Subcutaneous abdominal adipose tissue (tissue), 5 donors: Measurements from ENCODE around the gene AATK.
A peak's percentile ranks its signal among the peaks of the same experiment; 100 is the strongest.

Experiments used
- H3K27ac ChIP-seq: one replicate; pipeline ENCODE4 v1.7.0; 2013; ENCODE audit warnings: low read depth, mild to moderate bottlenecking, inconsistent platforms, low read length, moderate library complexity
- H3K27me3 ChIP-seq, 5 donors: one replicate each; pipeline ENCODE4 v1.7.0; 2013; ENCODE audit warnings: low read length in 5 of 5, inconsistent platforms in 1 of 5; ENCODE audit not compliant: control insufficient read depth in 5 of 5, insufficient read depth in 4 of 5
- H3K36me3 ChIP-seq, 5 donors: one replicate each; pipeline ENCODE4 v1.7.0; 2013; ENCODE audit warnings: low read length in 5 of 5; ENCODE audit not compliant: control insufficient read depth in 5 of 5, insufficient read depth in 5 of 5
- H3K4me1 ChIP-seq, 5 donors: one replicate each; pipeline ENCODE4 v1.7.0; 2013; ENCODE audit warnings: low read length in 5 of 5, mild to moderate bottlenecking in 3 of 5, moderate library complexity in 1 of 5; ENCODE audit not compliant: control insufficient read depth in 5 of 5, insufficient read depth in 5 of 5
- H3K4me3 ChIP-seq, 5 donors: one replicate each; pipeline ENCODE4 v1.7.0; 2013; ENCODE audit warnings: low read length in 5 of 5, low read depth in 1 of 5
- H3K9ac ChIP-seq, 5 donors: one replicate each; pipeline ENCODE4 v1.7.0; 2013; ENCODE audit warnings: low read length in 5 of 5, mild to moderate bottlenecking in 4 of 5, moderate library complexity in 3 of 5
- H3K9me3 ChIP-seq, 5 donors: one replicate each; pipeline ENCODE4 v1.7.0; 2013; ENCODE audit warnings: low read length in 5 of 5; ENCODE audit not compliant: control insufficient read depth in 5 of 5
- donor health status: healthy.
- donor health status: healthy.
- donor health status: healthy.
- donor health status: healthy.
- donor health status: healthy.

Gene AATK

DNA sequence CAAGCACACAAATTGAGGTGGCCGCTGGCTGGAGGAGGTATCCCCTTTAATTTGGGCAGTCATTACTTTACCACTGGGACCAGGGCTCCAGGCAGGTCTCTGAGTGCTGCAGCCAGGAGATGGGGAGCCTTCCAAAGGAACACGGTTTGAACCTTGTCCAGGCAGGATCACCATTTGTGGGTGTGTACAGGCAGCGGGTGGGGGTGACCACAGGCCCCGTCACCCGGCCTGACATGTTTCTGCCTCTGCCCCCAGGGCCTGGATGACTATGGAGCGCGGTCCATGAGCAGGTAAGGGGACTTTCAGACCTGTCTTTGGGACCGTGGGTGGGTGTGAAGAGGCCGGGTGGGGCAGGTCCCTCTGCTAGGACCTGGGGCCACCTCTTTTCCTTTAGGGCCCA, 57.8 kb downstream of the AATK start:
- Histone ChIP-seq H3K27ac (no peak overlapping the region), H3K9ac (no peak overlapping the region), H3K27me3 (no peaks in the 10 kb centered on the region), H3K36me3 (peaks cover 0 to 75% (median 19%) of the 10 kb centered on the region in 5 donors), H3K4me3 (no peak overlapping the region), H3K9me3 (no peaks in the 10 kb centered on the region), H3K4me1 (no peaks in the 10 kb centered on the region)

DNA sequence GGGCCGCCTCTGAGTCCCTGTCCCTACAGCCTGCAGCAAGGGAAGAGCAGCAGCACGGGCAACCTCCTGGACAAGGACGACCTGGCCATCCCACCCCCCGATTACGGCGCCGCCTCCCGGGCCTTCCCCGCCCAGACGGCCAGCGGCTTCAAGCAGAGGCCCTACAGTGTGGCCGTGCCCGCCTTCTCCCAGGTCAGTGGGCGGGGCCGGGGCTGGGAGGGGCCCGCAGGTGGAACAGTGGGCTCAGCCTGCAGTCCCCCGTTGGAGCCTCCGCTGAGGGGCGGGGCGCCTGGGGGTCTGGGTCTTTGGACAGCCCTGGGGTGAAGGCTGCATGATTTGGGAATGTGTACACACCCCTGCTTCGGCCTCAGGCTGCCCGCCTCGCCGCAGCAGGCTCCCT, 59.3 kb downstream of the AATK start:
- H3K9ac ChIP-seq: no peak overlapping the region
- no peak overlapping the region for H3K4me3 ChIP-seq
- H3K4me1 ChIP-seq: peaks cover 0 to 3% (median 0%) of the 10 kb centered on the region in 5 donors
- H3K36me3 ChIP-seq: peaks cover 0 to 66% (median 19%) of the 10 kb centered on the region in 5 donors
- no peak overlapping the region for H3K27ac ChIP-seq
- no peaks in the 10 kb centered on the region for H3K27me3 ChIP-seq
- no peaks in the 10 kb centered on the region for H3K9me3 ChIP-seq

DNA sequence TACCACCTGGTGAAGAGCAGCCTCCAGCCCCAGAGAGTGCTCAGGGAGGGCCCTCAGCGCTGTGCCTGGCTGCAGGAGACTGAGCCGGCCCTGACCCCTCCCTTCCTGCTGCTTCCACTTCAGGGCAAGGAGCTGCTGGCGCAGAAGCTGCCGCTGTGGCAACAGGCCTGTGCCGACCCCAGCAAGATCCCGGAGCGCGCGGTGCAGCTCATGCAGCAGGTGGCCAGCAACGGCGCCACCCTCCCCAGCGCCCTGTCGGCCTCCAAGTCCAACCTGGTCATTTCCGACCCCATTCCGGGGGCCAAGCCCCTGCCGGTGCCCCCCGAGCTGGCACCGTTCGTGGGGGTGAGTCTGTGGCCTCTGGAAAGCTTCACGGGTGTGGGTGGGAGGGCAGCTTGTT, 62.6 kb downstream of the AATK start:
- Histone ChIP-seq H3K36me3 (peaks cover 0 to 57% (median 21%) of the 10 kb centered on the region in 5 donors), H3K9ac (no peak overlapping the region), H3K27ac (no peak overlapping the region), H3K9me3 (no peaks in the 10 kb centered on the region), H3K4me1 (peaks cover 0 to 12% (median 2%) of the 10 kb centered on the region in 5 donors), H3K27me3 (peaks cover 0 to 2% (median 0%) of the 10 kb centered on the region in 5 donors), H3K4me3 (no peak overlapping the region)

GRCh38 chr17:81102869-81103268, 63.2 kb downstream of the AATK start:
- Histone ChIP-seq H3K27me3 (peaks cover 0 to 3% (median 0%) of the 10 kb centered on the region in 5 donors), H3K9me3 (no peaks in the 10 kb centered on the region), H3K27ac (no peak overlapping the region), H3K36me3 (peaks cover 0 to 53% (median 21%) of the 10 kb centered on the region in 5 donors), H3K9ac (no peak overlapping the region), H3K4me3 (no peak overlapping the region), H3K4me1 (peaks cover 0 to 14% (median 2%) of the 10 kb centered on the region in 5 donors)

- Histone ChIP-seq H3K9me3 (no peaks in the 10 kb centered on the region), H3K4me1 (peaks cover 0 to 19% (median 7%) of the 10 kb centered on the region in 5 donors), H3K9ac (no peak overlapping the region), H3K4me3 (no peak overlapping the region), H3K27ac (no peak overlapping the region), H3K36me3 (peaks cover 0 to 51% (median 21%) of the 10 kb centered on the region in 5 donors), H3K27me3 (peaks cover 0 to 7% (median 2%) of the 10 kb centered on the region in 5 donors)
Observed at GRCh38 chr17:81102352-81102751, 63.7 kb downstream of the AATK start.

DNA sequence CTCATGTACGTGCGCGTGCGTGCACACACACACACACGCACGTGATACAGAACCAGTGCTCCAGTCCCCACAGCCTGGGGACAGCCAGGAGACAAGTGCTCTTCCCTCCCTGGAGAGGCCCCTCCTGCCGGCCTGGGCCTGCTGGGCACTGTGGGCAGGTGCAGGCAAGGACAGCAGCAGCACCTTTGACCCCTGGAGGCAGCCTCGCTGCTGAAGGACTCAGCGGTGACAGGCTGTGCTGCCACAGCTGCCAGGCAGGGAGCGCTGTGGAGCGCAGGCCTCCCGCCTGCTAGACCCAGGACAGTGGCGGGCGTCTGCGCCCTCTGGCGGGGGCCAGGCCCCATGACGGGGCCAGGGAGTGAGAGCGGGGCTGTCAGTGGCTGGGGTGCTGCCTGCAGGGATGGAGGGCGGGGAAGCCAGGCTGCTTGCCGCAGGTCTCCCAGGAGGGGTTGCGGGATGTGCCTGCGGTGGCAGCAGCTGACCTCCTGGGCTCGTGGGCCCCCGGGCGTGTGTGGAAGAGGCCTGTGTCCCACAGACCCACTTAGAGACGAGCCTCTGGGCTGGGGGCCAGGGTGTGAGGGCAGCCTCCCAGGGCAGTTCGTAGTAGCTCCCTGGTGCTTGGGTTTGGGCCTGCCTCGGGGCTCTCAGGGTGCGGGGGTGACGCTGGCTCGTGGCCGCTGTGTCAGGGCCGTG, 64.3 kb downstream of the AATK start:
- Histone ChIP-seq H3K9ac (no peak overlapping the region), H3K4me1 (peaks cover 0 to 25% (median 12%) of the 10 kb centered on the region in 5 donors), H3K27ac (no peak overlapping the region), H3K36me3 (peaks cover 0 to 45% (median 17%) of the 10 kb centered on the region in 5 donors), H3K9me3 (no peaks in the 10 kb centered on the region), H3K4me3 (no peak overlapping the region), H3K27me3 (peaks cover 0 to 7% (median 2%) of the 10 kb centered on the region in 5 donors)

- no peak overlapping the region for H3K27ac ChIP-seq
- H3K9ac ChIP-seq: no peak overlapping the region
- peaks cover 0 to 36% (median 19%) of the 10 kb centered on the region in 5 donors for H3K4me1 ChIP-seq
- no peak overlapping the region for H3K4me3 ChIP-seq
- H3K27me3 ChIP-seq: peaks cover 2 to 14% (median 5%) of the 10 kb centered on the region in 5 donors
- H3K36me3 ChIP-seq: peaks cover 0 to 38% (median 17%) of the 10 kb centered on the region in 5 donors
- no peaks in the 10 kb centered on the region for H3K9me3 ChIP-seq
Observed at GRCh38 chr17:81100668-81101067, 65.4 kb downstream of the AATK start.

GRCh38 chr17:81099888-81100287, 66.1 kb downstream of the AATK start:
- H3K9me3 ChIP-seq: no peaks in the 10 kb centered on the region
- H3K9ac ChIP-seq: no peak overlapping the region
- H3K27me3 ChIP-seq: peaks cover 2 to 20% (median 7%) of the 10 kb centered on the region in 5 donors
- no peak overlapping the region for H3K27ac ChIP-seq
- peaks cover 2 to 43% (median 25%) of the 10 kb centered on the region in 5 donors for H3K4me1 ChIP-seq
- H3K36me3 ChIP-seq: peaks cover 0 to 31% (median 13%) of the 10 kb centered on the region in 5 donors
- no peak overlapping the region for H3K4me3 ChIP-seq

GRCh38 chr17:81097943-81098308, 68.1 kb downstream of the AATK start:
- no peaks in the 10 kb centered on the region for H3K9me3 ChIP-seq
- H3K9ac ChIP-seq: peak overlapping the region in 2 of 5 donors; percentile 49 to 72
- peaks cover 6 to 50% (median 31%) of the 10 kb centered on the region in 5 donors for H3K4me1 ChIP-seq
- peaks cover 0 to 15% (median 6%) of the 10 kb centered on the region in 5 donors for H3K36me3 ChIP-seq
- peaks cover 2 to 33% (median 7%) of the 10 kb centered on the region in 5 donors for H3K27me3 ChIP-seq
- H3K4me3 ChIP-seq: peak overlapping the region in 3 of 5 donors; percentile 34 to 57 (median 47)
- no peak overlapping the region for H3K27ac ChIP-seq

DNA sequence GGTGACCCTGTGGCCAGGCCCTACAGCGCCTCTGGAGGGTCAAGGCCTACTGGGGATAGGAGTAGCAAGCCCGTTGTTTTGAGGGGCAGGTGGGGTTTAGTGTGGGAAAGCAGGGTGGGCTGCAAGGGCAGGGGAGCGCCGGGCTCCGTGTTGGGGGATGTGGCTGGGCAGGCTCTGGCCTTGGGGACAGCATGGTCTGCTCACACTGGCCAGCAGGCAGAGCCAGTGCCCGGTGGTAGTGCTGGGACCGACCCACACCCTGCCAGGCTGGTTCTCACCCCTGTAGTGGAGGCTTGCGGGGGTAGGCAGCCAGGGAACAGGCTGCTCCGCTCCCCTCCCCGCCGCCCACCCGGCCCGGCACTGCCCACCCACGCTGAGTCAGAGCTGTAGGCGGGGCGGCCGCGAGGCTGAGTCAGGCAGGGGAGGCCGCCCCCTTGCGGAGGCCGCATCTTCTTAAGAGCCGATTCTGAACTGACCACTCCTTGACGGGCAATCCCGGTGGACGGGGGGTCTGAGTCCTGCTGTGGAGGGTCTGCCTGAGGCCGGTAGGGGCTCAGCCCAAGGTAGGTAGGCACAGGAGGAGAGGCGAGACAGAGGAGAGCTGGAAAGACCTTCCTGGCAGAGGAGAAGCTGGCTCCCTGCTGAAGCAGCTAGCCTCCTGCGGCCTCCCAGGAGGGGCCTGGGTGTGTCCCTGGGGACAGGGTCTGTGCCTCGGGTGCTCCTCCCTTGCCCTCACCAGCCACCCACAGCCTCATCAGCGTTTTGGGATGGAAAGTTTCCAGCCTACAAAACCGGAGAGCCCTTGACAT, 68.7 kb downstream of the AATK start:
- H3K36me3 ChIP-seq: peaks cover 0 to 15% (median 6%) of the 10 kb centered on the region in 5 donors
- peaks cover 2 to 33% (median 7%) of the 10 kb centered on the region in 5 donors for H3K27me3 ChIP-seq
- H3K27ac ChIP-seq: no peak overlapping the region
- H3K9me3 ChIP-seq: no peaks in the 10 kb centered on the region
- H3K4me3 ChIP-seq: peak overlapping the region in 4 of 5 donors; percentile 34 to 57 (median 44)
- H3K4me1 ChIP-seq: peaks cover 6 to 50% (median 31%) of the 10 kb centered on the region in 5 donors
- H3K9ac ChIP-seq: peak overlapping the region in 4 of 5 donors; percentile 18 to 72 (median 52)
